Measurements from ENCODE around the gene MIER1.
"Not testable (repeated sequence)": the region's sequence is repeated elsewhere in the genome, so short reads cannot be mapped to it uniquely, and the experiment has no call there.

Gene MIER1

GRCh38 chr1:66924756-66925557, at the start of gene MIER1, which contains the start of gene DNAI4:
TSS of gene MIER1 (plus strand) at chr1:66924990. CDS start at chr1:66925029, 39 bp downstream.
TSS of gene DNAI4 (minus strand) at chr1:66924856. CDS start at chr1:66924831, 25 bp downstream.
- peak; percentile 97 for DNase-seq

- no peak for DNase-seq
Observed at GRCh38 chr1:66876664-66877063, 48.1 kb upstream of the MIER1 start.

GRCh38 chr1:66889030-66889429, 35.8 kb upstream of the MIER1 start:
- no peak for DNase-seq

GRCh38 chr1:66890621-66891020, 34.2 kb upstream of the MIER1 start:
- DNase-seq: no peak

- no peak for DNase-seq
Observed at GRCh38 chr1:66893712-66894111, 31.1 kb upstream of the MIER1 start.

GRCh38 chr1:66915203-66915602, 9.6 kb upstream of the MIER1 start:
- DNase-seq: not testable (repeated sequence)

GRCh38 chr1:66916320-66916719, 8.5 kb upstream of the MIER1 start:
- no peak for DNase-seq

- no peak for DNase-seq
Observed at GRCh38 chr1:66917476-66917875, 7.3 kb upstream of the MIER1 start.

- no peak for DNase-seq
Observed at GRCh38 chr1:66919063-66919462, 5.7 kb upstream of the MIER1 start.

- no peak for DNase-seq
Observed at GRCh38 chr1:66919828-66920227, 5.0 kb upstream of the MIER1 start.

- DNase-seq: no peak
Observed at GRCh38 chr1:66920543-66920942, 4.2 kb upstream of the MIER1 start.

GRCh38 chr1:66925558-66925910, 744 bp downstream of the MIER1 start:
- no peak for DNase-seq

GRCh38 chr1:66925944-66926343, 1.2 kb downstream of the MIER1 start:
- no peak for DNase-seq

GRCh38 chr1:66927528-66927927, 2.7 kb downstream of the MIER1 start:
- no peak for DNase-seq

- no peak for DNase-seq
Observed at GRCh38 chr1:66929146-66929688, 4.4 kb downstream of the MIER1 start.

GRCh38 chr1:66929691-66929998, 4.9 kb downstream of the MIER1 start:
- no peak for DNase-seq

- peak; percentile 97 for DNase-seq
Observed at GRCh38 chr1:66929999-66930822, 5.4 kb downstream of the MIER1 start.

- no peak for DNase-seq
Observed at GRCh38 chr1:66930823-66931174, 6.0 kb downstream of the MIER1 start.

- DNase-seq: no peak
Observed at GRCh38 chr1:66931590-66931989, 6.8 kb downstream of the MIER1 start.

GRCh38 chr1:66932291-66932690, 7.5 kb downstream of the MIER1 start:
- no peak for DNase-seq

GRCh38 chr1:66933887-66934700, 9.3 kb downstream of the MIER1 start:
- DNase-seq: no peak

GRCh38 chr1:66937529-66938234, 12.9 kb downstream of the MIER1 start:
- no peak for DNase-seq

- DNase-seq: no peak
Observed at GRCh38 chr1:66938613-66939012, 13.8 kb downstream of the MIER1 start.
